K562 (cell line): ENCODE results near the gene ZBTB32. TPM values are rescaled to one million over a fixed set of nuclear protein-coding genes. Genes with fewer than 3 reads are reported as not detected.
A peak's percentile ranks its signal among the peaks of the same experiment; 100 is the strongest.

Source experiments
- CAMTA2 ChIP-seq: fragments of 250-450 bp; sonication (Bioruptor Pico); conservative IDR thresholded peaks from 2 replicates; pipeline ENCODE4 v1.5.1; 2022
- CBX2 ChIP-seq: fragments of 200-600 bp; sonication (generic); IDR thresholded peaks from one replicate; pipeline ENCODE4 v1.6.1; 2012; ENCODE audit warnings: mild to moderate bottlenecking, low read length, inconsistent platforms; ENCODE audit not compliant: insufficient read depth, poor library complexity, severe bottlenecking
- CREB1 ChIP-seq, 2 experiments: sonication (generic) in 1 of 2; formaldehyde crosslinking in 1 of 2; IDR thresholded peaks; 2 replicates each; pipeline versions ENCODE4 v1.6.1 to v1.8.0; 2012 to 2022; ENCODE audit warnings: inconsistent platforms in 1 of 2, mild to moderate bottlenecking in 1 of 2, missing genetic modification reagents in 1 of 2, moderate library complexity in 1 of 2
- EP300 ChIP-seq: IDR thresholded peaks from 2 replicates; pipeline ENCODE4 v1.6.1; 2012; ENCODE audit warnings: low read length, improper control_type of control experiment
- ESRRB ChIP-seq: fragments of 250-450 bp; sonication (Bioruptor Pico); IDR thresholded peaks from 2 replicates; pipeline ENCODE4 v1.5.0; 2020; ENCODE audit warnings: mild to moderate bottlenecking, moderate library complexity, borderline replicate concordance
- MAFF ChIP-seq: IDR thresholded peaks from 2 replicates; pipeline ENCODE4 v1.6.1; 2012; ENCODE audit warnings: low read length, improper control_type of control experiment
- MAFG ChIP-seq: fragments of 450-650 bp; conservative IDR thresholded peaks from 2 replicates; pipeline ENCODE4 v1.6.1; 2016; ENCODE audit warnings: missing genetic modification characterization, missing compliant biosample characterization
- NFE2 ChIP-seq: IDR thresholded peaks from 2 replicates; pipeline ENCODE4 v1.6.1; 2014; ENCODE audit warnings: antibody characterized with exemption, low read depth
- NR3C1 ChIP-seq: sonication (generic); formaldehyde crosslinking; IDR thresholded peaks from 2 replicates; pipeline ENCODE4 v1.8.1; 2022; ENCODE audit warnings: missing genetic modification reagents
- POLR2B ChIP-seq: fragments of 450-650 bp; IDR thresholded peaks from 2 replicates; pipeline ENCODE4 v1.6.1; 2018; ENCODE audit warnings: low read depth; ENCODE audit not compliant: partially characterized antibody
- POLR3A ChIP-seq: IDR thresholded peaks from 2 replicates; pipeline ENCODE4 v1.6.1; 2011; ENCODE audit warnings: borderline replicate concordance, mild to moderate bottlenecking, moderate library complexity; ENCODE audit not compliant: insufficient read length, insufficient read depth; ENCODE audit errors: extremely low read depth
- PTRF ChIP-seq: fragments of 450-650 bp; IDR thresholded peaks from 2 replicates; pipeline ENCODE4 v1.6.1; 2016; ENCODE audit warnings: mild to moderate bottlenecking, missing genetic modification characterization, missing compliant biosample characterization
- RBBP5 ChIP-seq: fragments of 200-600 bp; sonication (generic); IDR thresholded peaks from 2 replicates; pipeline ENCODE4 v1.6.1; 2012; ENCODE audit warnings: borderline replicate concordance, mild to moderate bottlenecking, low read length, control low read depth, inconsistent platforms; ENCODE audit not compliant: insufficient read depth, poor library complexity, severe bottlenecking
- RUNX1 ChIP-seq: sonication (generic); IDR thresholded peaks from 2 replicates; pipeline ENCODE4 v1.6.1; 2016; ENCODE audit warnings: antibody characterized with exemption, low read depth
- SMC3 ChIP-seq: conservative IDR thresholded peaks from 2 replicates; pipeline ENCODE4 v1.6.1; 2011; ENCODE audit warnings: low read depth, low read length, improper control_type of control experiment; ENCODE audit not compliant: insufficient read depth
- SOX6 ChIP-seq: fragments of 450-650 bp; IDR thresholded peaks from 2 replicates; pipeline ENCODE4 v1.6.1; 2014; ENCODE audit warnings: mild to moderate bottlenecking
- SREBF1 ChIP-seq: fragments of 150-350 bp; IDR thresholded peaks from 2 replicates; pipeline ENCODE4 v1.6.1; 2014; ENCODE audit warnings: antibody characterized with exemption, low read depth, low read length, borderline replicate concordance
- TAF7 ChIP-seq: fragments of 450-650 bp; IDR thresholded peaks from 2 replicates; pipeline ENCODE4 v1.6.1; 2016; ENCODE audit warnings: missing genetic modification characterization, missing compliant biosample characterization
- XRCC4 ChIP-seq: IDR thresholded peaks from one replicate; pipeline ENCODE4 v1.6.1; 2011; ENCODE audit not compliant: insufficient read depth, insufficient read length; ENCODE audit errors: extremely low read depth
- ZNF212 ChIP-seq: fragments of 450-650 bp; formaldehyde crosslinking; IDR thresholded peaks from 2 replicates; pipeline ENCODE4 v1.4.0; 2020; ENCODE audit warnings: mild to moderate bottlenecking
- ZNF511 ChIP-seq: sonication (generic); formaldehyde crosslinking; IDR thresholded peaks from 2 replicates; pipeline ENCODE4 v1.8.0; 2022; ENCODE audit warnings: mild to moderate bottlenecking, missing genetic modification reagents
- polyA plus RNA-seq, 8 experiments: library from polyadenylated mRNA; depleted of rRNA in 4 of 8; stranded (reverse) in 5 of 8; unstranded in 3 of 8; fragments of >200 nt; fragmentation: Nextera tagmentation in 2 of 8; fragmentation: Illumina TruSeq in 1 of 8; extraction: Ambion mirVana in 2 of 8; extraction: Trizol in 1 of 8; gene quantifications; 2 replicates each; pipeline versions ENCODE4 v1.2.1 to v1.2.3, GENCODE V29; 2011 to 2014; ENCODE audit warnings: inconsistent platforms in 1 of 8, missing spikeins in 1 of 8
- total RNA-seq, 7 experiments: library from RNA; depleted of rRNA in 6 of 7; stranded (reverse); fragments of >200 nt in 6 of 7; fragmentation: Illumina TruSeq in 2 of 7; extraction: Trizol in 2 of 7; gene quantifications; 2 replicates each; pipeline versions ENCODE4 v1.2.1 to v1.2.3, GENCODE V29; 2011 to 2021; ENCODE audit warnings: low replicate concordance in 1 of 7
- TF ChIP-seq, protein P1 (sequence below): fragments of 450-650 bp; IDR thresholded peaks from 2 replicates; pipeline ENCODE4 v1.6.1; 2016; ENCODE audit warnings: borderline replicate concordance
- TF ChIP-seq, protein P2 (sequence below): fragments of 250-450 bp; sonication (Bioruptor Pico); IDR thresholded peaks from 2 replicates; pipeline ENCODE4 v1.5.0; 2021
- TF ChIP-seq, protein P3 (sequence below): sonication (generic); formaldehyde crosslinking; IDR thresholded peaks from 2 replicates; pipeline ENCODE4 v1.8.1; 2023; ENCODE audit warnings: mild to moderate bottlenecking, missing genetic modification reagents, moderate library complexity

Gene ZBTB32
- total and polyA plus RNA-seq, 9 of the 15 experiments (the other 6 are each of a cell fraction or from before 2014, with no cell fraction given), result 0.20 TPM; not detected in 8

- no peak; the same call in 1 of the 2 replicates for TF ChIP-seq CREB1 (IDR thresholded peaks at IDR 0.05)
- no peak; the same call in 1 of the 2 replicates for TF ChIP-seq CREB1 (CRISPR knock-in tag; IDR thresholded peaks at IDR 0.05)
- TF ChIP-seq, protein P1, sequence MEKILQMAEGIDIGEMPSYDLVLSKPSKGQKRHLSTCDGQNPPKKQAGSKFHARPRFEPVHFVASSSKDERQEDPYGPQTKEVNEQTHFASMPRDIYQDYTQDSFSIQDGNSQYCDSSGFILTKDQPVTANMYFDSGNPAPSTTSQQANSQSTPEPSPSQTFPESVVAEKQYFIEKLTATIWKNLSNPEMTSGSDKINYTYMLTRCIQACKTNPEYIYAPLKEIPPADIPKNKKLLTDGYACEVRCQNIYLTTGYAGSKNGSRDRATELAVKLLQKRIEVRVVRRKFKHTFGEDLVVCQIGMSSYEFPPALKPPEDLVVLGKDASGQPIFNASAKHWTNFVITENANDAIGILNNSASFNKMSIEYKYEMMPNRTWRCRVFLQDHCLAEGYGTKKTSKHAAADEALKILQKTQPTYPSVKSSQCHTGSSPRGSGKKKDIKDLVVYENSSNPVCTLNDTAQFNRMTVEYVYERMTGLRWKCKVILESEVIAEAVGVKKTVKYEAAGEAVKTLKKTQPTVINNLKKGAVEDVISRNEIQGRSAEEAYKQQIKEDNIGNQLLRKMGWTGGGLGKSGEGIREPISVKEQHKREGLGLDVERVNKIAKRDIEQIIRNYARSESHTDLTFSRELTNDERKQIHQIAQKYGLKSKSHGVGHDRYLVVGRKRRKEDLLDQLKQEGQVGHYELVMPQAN, result peak; percentile 76; the same call in 1 of the 2 replicates
- no peak for TF ChIP-seq POLR3A
- TF ChIP-seq SREBF1, result no peak
- TF ChIP-seq, protein P2, sequence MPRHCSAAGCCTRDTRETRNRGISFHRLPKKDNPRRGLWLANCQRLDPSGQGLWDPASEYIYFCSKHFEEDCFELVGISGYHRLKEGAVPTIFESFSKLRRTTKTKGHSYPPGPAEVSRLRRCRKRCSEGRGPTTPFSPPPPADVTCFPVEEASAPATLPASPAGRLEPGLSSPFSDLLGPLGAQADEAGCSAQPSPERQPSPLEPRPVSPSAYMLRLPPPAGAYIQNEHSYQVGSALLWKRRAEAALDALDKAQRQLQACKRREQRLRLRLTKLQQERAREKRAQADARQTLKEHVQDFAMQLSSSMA, result 0 out of 2 replicates have a peak, but pooled peaks have one; percentile 59
- TF ChIP-seq MAFG (tag), result no peak
- TF ChIP-seq ZNF212 (CRISPR knock-in tag), result no peak
- no peak for TF ChIP-seq CBX2
- TF ChIP-seq RUNX1, result no peak
- TF ChIP-seq XRCC4, result no peak
- TF ChIP-seq TAF7, result peak; percentile 34; the same call in 1 of the 2 replicates
- no peak for TF ChIP-seq MAFF
- 0 out of 2 replicates have a peak, but pooled peaks have one; percentile 48 for TF ChIP-seq ZNF511 (CRISPR knock-in tag)
- no peak for TF ChIP-seq PTRF
- TF ChIP-seq, protein P3, sequence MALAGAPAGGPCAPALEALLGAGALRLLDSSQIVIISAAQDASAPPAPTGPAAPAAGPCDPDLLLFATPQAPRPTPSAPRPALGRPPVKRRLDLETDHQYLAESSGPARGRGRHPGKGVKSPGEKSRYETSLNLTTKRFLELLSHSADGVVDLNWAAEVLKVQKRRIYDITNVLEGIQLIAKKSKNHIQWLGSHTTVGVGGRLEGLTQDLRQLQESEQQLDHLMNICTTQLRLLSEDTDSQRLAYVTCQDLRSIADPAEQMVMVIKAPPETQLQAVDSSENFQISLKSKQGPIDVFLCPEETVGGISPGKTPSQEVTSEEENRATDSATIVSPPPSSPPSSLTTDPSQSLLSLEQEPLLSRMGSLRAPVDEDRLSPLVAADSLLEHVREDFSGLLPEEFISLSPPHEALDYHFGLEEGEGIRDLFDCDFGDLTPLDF, result peak; percentile 24; the same call in 1 of the 2 replicates
- TF ChIP-seq SMC3, result no peak
- no peak for TF ChIP-seq NR3C1 (CRISPR knock-in tag)
- no peak for TF ChIP-seq CAMTA2 (CRISPR knock-in tag)
- TF ChIP-seq POLR2B, result peak; percentile 67
- peak; percentile 41; the same call in 1 of the 2 replicates for TF ChIP-seq SOX6
- TF ChIP-seq RBBP5, result no peak
- TF ChIP-seq ESRRB, result no peak
- TF ChIP-seq NFE2, result 0 out of 2 replicates have a peak, but pooled peaks have one; percentile 6
- no peak for TF ChIP-seq EP300
These were observed 36.3 kb downstream of the ZBTB32 start (continued) for GRCh38 chr19:35740423-35741202.
